Prostate gland (tissue), 2 donors: Measurements from ENCODE around the gene IQCM.

Source experiments
- CTCF ChIP-seq, 4 experiments: fragments of 200-600 bp in 2 of 4; fragments of 450-650 bp in 2 of 4; sonication (generic) in 2 of 4; IDR thresholded peaks; 1 replicate in 3 of 4; 2 replicates in 1 of 4; pipeline ENCODE4 v1.5.1; 2016 to 2019; ENCODE audit warnings: antibody characterized with exemption in 4 of 4, mild to moderate bottlenecking in 2 of 4, moderate library complexity in 2 of 4
- POLR2A ChIP-seq: fragments of 450-650 bp; IDR thresholded peaks from one replicate; pipeline ENCODE4 v1.6.1; 2016; ENCODE audit warnings: antibody characterized with exemption, mild to moderate bottlenecking
- POLR2AphosphoS5 ChIP-seq: sonication (generic); formaldehyde crosslinking; IDR thresholded peaks from one replicate; pipeline ENCODE4 v1.6.1; 2017; ENCODE audit warnings: antibody characterized with exemption

DNA sequence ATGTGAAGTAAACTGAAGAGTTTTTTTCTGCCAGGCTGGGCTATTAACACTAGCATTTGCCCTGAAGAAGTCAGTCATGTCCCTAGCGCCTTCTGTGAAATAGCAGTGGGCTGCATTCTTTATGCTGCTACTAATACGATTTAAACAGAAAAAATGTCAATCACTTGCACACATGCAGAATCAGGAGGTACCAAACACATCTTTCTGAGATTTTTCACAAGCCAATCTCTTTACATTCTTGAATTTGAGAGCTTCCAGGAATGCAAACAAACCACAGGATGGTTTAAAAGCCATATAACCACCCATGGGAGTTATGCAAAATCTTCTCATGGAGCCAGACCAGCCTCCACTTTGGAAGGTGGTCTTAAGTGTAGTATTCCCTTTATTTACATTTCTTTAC, 220.1 kb downstream of the IQCM start:
- TF ChIP-seq POLR2A (no peak), CTCF (IDR thresholded peaks at IDR 0.05) (no peak), POLR2AphosphoS5 (no peak)
